Epidermal melanocyte (primary cell): ENCODE data around the gene B3GALT4.

ENCODE experiments used
- DNase-seq: peaks from one replicate; pipeline ENCODE4 v3.0.0; 2011; ENCODE audit warnings: low spot score; ENCODE audit not compliant: insufficient read length

B3GALT4 gene

DNA sequence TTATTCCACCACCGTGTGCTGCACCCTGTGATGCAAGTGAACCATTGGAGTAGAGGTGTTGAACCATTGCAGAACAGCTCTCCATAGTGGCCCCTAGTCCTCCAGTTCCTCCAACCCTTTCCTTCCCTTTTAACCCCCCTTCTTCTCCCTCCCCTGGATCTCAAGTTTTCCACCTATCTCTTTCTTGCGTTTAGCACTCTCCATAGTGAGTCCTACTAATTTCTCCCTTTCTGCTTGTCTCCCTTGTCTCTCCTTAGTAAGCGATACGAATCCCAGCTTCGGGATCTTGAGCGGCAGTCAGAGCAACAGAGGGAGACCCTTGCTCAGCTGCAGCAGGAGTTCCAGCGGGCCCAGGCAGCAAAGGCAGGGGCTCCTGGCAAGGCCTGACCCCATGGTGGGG is 13.5 kb downstream of the B3GALT4 start:
- no peak for DNase-seq

DNA sequence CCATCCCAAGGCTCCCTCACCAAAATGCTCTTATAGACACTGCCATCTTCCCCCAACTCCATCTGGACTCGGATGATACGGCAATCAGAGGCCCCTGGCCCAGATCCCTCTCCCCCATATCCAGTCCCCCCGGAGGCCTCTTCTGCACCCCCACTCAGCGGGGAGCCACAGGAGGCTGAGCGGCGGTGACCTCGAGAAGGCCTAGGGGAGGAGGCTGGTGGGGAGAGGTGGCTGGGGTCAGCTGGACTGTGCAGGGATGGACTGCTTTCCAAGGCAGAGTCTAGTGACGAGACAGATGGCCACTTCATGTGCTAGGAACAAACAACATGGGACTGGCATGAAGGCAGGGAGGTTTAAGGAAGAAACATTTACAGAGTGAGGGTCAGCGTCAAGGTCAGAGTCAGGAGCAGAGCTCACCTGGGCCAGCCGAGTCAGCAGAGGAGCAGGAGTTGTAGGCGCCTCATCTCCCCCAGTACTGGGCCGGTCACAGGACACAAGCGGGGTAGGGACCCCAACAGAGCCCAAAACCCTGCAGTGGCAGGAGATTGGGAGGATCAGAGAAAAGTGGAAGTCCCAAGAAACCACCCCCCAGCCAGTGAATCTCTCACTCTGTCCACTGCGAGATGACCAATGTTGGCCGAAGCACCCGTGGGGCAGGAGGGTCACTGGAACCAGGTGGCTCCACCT is 16.2 kb downstream of the B3GALT4 start:
- no peak for DNase-seq

DNA sequence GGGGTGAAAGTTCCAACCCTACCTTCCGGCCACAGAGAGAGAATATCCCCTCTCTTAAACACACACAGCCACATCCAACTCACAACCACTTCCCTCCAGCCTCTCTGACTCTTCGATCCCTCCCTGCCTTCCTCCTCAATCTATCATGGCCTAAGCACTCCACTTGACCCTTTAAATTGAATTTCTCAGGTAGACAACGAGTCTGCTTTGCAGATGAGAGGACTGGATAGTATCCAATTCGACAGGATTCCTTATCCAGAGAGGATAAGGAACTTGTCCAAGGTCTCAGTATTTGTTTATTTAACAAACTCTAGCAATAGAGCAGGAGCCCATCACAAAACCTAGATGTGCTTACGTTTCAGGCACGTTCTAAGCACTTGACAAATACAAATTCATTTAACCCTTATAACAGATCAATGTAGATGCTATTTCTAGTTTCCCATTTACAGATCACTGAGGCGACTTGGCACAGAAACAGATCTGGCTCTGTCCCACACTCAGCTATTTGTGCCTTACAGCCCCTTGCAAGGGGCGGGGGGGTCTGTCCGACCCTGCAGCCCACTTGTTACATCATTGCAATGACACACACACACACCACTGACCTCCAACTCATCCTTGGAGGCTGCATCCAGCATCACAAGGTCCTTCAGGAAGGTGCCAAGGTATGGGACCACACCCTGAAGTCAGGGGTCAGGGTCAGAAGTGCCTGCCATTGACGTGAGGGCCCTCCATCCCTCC is 17.3 kb downstream of the B3GALT4 start:
- no peak for DNase-seq

DNA sequence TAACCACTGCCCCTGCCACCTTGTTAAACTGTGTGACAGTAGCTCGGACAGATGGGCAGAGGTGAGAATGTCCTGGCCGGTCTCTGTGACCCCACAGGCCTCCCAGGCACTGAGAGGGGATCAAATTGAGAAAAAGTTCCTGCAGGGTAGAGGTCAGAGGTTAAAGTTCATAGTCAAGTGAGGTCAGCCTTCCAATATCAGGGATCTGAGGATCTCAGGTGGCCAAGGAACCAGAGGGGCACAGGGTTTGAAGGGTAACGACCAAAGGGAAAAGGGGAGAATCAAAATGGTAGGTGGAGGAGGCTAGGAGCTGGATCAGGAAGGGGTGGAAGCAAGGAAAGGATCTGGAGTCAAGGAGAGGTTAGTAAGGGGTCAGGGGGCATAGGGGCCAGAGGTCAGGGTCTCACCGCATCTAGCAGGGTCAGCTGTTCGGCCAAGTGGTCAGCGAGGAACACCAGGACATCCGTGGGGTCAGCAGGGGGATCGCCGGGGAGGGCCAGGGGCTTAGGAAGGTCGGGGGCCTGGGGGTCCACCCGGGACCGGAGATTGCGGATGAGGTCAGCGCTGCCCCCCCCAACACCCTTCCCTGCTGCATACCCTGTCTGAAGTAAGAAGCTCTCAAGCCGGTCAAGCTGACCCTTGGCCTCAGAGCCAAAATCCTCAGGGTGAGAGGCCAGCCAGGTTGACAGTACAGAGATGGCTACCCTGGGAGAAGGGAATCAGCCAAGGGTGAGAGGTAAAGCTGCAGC is 18.9 kb downstream of the B3GALT4 start:
- no peak for DNase-seq

DNA sequence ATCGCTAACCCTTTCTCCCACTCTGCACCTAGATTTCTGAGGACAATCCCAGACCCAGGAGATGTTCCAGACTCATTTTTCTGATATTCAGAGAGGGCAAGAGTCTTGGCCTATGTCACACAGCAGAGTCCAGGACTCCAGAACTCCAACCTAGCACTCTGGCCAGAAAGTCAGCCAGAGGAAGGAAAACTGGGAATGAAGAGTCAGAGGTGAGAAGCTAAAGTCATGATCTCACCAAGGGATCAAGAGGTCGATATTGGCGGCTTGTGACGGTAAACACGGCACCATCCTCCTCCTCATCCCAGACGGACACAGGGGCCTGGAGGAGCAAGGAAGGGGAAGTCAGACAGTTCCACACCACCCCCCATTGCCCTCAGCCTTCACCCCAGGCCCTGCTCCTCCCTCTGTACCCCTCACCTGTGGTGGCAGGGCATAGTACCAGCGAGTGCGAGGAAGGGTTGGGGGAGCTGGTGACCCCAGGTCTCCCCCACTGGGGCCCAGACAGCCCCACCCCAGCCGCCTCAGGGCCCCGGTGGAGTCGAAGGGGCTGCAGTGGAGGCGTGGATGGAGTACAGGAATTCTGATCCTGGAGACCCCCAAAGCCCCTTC is 20.0 kb downstream of the B3GALT4 start:
- DNase-seq: no peak

DNA sequence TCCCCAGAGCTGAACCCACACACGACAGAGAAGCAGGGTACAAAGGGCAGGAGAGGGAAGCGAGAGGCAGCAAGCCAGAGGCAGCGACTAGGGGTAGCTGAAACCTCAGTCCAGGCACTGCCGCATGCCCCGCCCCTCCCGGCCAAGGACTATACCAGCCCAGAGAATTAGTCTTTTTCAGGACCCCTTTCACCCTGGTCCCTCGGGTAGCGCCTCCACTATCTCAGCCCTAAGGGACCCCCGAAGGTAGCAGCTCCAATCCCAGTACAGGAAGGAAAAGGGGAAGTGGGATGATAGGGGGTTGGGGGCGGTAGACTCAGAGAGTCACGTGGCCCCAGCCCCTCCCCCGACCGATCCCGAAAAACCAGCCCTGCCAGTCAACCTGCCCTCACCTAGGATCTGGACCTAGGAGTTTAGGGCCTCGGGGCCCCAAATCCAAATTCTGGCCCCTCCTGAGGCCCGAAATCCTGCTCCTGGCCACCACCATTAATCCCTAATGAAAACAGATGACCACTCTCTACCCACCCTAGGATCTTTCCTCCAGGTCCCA is 20.6 kb downstream of the B3GALT4 start:
- no peak for DNase-seq

DNA sequence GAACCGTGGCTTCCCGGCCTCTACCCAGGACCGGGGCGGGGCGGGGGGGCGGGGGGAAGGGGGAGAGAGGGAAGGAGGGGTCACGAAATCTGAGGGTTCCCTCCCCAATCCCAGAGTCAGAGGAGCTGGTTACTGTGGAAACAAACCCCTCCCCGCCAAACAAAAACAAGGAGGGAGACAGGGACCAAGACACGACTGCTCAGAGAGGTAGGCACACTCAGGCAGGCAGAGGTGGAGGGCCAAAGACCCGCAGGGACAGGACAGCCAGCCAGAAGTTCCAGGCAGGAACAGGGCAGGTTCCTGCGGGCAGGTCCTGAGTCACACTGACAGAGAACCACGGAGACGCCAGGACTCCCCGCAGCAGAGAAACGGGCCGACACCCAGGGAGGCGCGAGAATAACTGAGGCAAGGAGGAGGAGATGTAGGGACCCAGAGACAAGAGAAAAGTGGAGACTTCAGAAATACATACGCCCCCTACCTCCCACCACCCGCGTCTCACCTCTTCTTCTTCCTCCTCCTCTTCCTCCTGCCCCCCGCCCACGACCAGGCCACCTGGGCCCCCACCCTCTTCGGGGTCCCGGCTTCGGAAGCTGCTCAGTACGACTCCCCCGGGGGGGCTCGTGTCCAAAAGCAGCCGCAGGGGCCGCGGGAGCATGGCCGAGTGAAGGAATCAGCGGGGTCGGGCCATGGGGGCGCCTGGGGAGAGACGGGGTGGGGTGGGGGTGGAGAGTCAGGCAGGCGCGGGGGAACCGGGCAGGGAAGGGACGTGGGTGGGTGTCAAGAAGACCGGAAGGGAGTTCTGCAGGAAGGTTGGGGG is 21.2 kb downstream of the B3GALT4 start:
- DNase-seq: peak; percentile 74

DNA sequence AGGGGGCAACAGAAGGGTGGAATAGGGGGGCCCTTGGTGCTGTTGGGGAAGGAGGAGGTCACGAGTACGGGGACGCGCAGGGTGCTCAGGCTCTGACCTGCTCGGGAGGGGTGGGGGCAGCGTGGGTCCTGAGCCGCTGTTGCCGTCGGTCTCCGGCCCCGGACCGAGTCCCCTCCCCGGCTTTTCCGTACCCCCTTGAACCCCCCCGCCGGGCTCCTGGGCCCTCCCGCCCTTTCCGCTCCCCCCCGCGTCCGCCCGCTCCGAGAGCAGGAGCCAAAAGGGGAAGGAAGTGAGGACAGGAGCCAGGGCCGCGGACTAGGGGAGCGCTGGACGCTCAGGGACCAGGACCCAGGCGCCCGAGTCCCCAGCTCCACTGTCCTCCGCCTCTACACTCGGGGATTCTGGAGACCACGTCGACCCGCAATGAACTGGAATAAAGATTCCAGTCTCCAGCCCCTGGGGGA is 21.9 kb downstream of the B3GALT4 start, which contains the start of gene RGL2:
TSS of gene RGL2 (minus strand) at position 170 of the 464 bp plus-strand sequence. CDS start 332 bp downstream, outside the sequence.
- no peak for DNase-seq

DNA sequence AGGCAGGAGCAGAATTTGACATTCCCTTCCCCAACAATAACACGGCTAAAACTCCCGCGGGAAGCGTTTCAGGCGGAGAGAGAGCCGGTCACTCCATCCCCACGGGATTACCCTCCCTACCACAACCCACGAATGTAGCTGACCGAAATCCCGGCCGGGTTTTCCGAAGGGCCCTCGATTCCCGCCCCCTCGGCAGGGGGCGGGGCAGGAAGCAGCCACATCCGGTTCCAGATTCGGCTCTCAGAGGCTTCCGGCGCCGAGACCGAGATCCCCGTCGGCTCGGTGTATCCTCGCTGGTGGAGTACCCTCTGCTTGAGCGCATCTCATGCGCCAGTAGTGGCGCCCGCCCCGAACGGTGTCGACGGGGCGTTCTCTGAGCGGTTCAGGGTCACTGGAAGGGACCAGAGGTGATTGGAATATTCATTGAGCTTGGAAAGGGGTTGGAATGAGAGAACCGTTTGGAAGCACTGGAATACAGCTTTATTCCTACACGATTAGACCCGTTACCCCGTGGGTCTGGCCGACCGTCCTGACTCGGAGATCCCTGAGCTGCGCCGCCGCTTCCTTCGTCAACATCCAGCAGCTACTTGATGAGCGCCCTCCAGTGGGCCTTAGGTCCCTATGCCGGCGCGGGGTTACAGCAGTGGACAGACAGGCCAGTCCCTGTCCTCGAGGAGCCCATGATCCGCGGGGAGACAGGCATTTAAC is 22.5 kb downstream of the B3GALT4 start:
- DNase-seq: peak; percentile 88

DNA sequence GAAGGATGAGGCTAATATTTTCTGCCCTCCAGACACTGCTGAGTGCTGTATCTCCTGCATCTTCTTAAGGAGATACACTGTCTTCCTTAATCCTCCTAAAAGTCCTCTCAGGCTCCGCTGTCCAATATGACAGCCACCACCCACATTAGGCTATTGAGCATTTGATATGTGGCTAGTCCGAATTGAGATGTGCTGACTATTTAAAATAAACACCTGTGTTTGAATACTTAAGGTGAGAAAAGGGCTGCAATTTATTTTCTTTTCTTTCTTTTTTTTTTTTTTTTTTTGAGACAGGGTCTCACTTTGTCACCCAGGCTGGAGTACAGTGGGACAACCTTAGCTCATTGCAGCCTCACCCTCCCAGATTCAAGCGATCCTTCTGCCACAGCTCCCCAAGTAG is 25.0 kb downstream of the B3GALT4 start:
- DNase-seq: no peak

DNA sequence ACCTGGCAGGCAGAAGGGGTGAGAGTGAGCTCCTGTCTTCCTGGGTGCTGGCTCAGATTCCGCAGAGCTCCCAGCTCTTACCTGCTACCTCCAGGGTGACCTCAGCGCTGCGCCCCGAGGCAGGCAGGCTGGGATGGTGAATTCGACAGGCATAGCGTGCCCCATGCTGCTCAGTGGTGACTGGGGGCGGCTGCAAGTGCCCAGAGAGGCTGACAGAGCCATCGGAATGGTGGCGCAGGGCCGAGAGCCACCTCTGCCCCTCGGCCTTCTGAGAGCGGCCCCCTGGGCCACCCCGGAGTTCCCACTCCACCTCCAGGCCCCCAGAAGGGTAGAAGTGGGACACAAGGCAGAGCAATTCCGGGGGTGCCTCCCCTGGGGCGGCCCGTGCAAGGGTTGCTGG is 27.3 kb downstream of the B3GALT4 start:
- DNase-seq: no peak

DNA sequence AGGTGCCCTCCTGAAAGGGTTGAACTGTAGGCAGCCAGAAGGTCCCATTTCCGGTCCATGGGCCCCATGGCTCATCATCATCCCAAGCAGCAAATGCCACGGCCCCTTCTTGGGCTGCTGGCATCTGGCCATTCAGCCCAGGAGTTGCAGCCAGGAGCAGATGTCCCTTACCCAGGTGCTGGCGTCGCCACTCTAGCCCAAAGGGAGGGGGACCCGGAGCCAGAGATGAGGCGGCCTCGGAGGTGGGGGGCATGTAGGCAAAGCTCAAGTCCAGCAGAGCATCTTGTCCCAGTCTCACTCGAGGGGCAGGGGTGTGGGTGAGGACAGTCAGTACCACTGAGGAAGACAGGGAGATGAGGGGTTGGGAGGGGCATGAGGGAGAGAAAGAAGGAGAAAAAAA is 28.1 kb downstream of the B3GALT4 start:
- DNase-seq: no peak

DNA sequence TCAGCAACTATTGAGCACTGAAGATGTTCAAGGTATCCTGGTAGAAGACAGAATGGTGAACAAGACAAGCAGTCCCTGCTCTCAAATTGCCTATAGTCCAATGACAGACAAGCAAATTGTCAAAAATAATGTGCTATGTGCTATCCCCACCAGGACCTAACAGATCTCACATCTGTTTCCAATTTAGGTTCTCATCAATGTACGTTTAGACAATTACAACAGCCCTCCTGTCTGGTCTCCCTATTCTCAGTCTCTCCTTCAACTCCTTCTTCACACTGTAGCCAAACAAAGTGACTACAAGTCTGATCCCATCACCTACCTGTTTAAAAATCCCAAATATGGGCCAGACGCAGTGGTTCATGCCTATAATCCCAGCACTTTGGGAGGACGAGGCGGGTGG is 29.4 kb downstream of the B3GALT4 start:
- DNase-seq: no peak

DNA sequence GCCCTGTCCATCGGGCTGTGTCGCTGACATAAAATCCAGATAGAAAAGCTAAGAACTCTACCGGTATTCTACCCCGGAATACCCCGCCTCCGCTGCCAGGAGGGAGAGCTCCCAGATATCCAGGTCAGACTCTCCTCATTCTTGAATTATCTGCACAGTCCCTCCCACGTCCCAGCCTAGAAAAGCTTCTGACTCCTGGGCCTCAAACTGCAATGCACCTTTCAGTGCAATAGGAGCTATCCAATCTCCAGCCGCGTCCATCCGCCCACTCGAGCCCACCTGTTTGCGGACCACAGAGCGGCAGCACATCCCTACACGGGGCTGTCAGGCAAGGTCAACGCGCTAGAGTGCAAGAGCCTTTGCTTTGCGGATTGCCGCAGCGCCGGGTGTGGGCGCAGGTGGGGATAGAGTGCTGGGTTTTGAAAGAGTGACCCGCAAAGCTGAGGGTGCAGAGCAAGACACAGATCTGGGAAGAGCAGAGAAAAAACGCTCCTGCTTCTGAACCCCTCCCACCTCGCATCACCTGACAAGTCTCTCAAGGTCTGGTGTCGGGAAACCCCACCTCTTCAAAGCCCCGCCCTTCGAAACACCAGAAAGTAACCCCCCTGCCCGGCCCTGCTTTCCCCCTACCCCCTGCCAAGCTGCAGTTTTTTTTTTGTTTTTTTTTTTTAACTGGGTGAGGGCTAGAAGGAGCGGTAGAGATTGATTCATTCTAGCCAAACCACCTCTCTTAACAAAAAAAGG is 35.6 kb downstream of the B3GALT4 start:
- peak; percentile 41 for DNase-seq

DNA sequence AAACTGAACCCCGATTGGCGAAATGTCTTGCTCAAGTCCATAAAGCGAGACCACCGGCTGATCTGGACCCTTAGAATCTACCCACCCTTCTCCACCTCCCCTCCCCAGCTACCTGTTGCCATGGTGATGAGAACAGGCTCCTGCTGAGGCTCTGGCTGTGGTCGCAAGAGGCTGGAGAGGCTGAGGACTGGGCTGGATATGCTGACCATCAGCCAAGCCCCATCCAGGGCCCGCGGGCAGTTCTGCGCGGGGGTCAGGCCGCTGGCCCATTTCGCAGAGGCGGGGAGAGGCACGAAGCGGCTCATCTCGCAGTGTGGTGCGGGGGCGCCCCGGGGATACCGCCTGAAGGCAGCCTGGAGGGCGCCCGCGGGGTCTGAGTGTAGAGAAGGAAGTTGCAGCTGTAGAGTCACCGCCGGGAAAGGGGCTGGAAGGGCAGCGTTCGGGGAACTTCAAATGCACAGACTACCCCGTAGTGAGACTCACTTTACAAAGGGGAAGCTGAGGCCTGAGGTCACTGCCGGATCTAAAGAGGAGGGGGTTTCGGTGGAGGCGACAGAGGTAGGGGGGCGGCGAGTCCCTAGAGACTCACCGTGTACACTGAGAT is 36.3 kb downstream of the B3GALT4 start:
- no peak for DNase-seq

DNA sequence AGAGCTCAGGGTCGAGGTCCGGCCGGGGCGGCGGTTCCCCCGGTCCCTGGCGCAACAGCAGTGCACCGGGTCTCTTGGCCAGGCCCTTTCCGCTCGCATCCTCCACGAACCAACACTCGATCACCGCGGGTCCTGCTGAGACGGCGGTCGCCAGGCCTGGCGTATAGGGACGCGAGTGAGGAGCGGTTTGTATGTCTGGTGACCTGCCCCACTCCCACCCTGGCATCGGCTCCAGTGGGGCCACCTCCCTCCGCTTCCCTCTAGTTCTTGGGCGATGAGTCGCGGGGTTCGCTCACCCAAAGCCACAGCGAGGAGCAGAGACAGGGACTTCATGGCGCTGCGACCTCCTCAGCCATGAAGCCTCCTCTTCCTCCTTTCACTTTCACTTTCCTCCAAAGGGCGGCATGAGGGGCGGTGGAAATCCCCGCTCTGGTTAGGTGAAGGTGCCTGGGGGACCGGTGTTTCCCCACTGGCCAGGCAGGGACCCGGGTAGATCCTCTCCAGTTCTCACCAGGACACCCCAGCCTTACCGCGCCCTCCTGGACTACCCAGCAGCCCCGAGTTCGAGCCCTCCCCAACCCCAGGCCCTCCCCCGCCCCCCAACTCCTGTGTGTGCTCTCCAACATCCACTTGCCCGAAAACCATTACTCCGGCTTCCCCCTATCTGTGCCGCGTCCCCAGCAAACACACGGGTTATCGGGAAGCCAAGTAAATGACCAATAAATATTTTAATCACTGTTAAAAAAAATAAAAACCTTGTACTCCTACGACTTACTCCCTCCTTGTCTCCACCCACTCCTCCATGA is 37.0 kb downstream of the B3GALT4 start, which contains the start of gene TAPBP:
TSS of gene TAPBP (minus strand) at position 370 of the 806 bp plus-strand sequence. CDS start at position 333, 37 bp downstream.
- peak; percentile 29 for DNase-seq

DNA sequence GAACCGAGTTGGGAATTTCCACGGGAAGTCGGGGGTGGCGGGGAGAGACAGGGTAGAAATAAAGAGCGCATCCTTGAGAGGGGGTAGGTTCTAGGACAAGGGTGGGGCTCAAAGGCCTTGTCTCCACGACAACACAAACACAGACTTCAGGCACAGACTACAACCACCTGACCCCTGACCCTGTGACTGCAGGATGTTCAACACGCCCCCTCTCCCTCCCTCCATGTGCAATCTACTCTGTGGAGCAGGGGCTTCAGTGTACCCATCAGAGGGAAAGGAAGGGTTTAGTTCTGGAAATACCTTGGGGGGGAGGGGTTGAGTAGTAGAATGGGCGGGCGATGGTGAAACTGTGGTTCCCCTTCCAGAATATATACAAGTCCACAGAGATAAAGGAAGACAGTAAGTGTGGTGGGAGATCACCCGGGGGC is 37.6 kb downstream of the B3GALT4 start:
- peak; percentile 35 for DNase-seq
